NCI-H748 (cell line): ENCODE data around the gene PURA.

Experiments used
- DNase-seq: peaks from one replicate; lab custom pipeline; 2025; ENCODE audit not compliant: unreplicated experiment; lab: John Stamatoyannopoulos, UW

The PURA gene

DNA sequence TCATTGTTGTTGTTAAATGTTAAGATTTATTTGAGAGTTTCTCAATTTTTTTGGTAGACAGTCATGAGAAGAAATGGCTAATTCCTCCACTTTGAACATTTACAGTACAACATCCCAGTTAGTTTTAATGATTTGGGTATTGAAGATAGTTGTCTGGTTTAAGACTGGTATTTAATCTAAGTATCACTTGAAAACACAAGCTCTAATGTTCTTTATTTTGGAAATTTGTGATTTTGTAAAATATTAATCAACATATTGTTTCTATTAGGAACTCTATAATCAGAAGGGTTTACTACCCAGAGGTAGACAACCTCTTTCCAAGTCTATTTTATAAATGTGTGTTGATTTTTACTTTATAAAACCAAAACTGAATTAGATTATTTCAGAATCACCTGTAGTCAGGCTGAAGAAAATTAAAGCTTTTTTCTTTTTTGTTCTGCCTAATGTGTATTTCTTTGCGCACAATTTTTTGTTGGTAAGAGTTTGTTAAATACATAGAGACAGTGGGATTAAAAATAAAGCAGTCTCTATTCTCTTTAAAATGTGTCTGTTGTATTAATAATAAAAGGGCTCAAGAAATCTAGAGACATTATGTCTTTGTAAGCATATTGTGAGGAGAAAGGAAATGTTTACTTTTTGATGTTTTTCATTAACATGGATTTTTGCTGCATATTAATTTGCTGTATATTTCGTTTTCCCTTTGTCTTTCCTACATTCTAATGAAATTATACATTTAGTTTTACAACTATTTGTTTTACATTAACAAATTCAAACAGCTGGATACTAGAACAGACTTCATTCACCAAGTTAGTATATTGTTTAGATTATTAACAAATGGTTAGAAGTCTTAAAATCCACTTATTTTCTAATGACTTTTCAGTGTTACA lies 3.9 kb upstream of the PURA start:
- no peak for DNase-seq

GRCh38 chr5:140110646-140110957 lies 3.3 kb upstream of the PURA start:
- DNase-seq: no peak

DNA sequence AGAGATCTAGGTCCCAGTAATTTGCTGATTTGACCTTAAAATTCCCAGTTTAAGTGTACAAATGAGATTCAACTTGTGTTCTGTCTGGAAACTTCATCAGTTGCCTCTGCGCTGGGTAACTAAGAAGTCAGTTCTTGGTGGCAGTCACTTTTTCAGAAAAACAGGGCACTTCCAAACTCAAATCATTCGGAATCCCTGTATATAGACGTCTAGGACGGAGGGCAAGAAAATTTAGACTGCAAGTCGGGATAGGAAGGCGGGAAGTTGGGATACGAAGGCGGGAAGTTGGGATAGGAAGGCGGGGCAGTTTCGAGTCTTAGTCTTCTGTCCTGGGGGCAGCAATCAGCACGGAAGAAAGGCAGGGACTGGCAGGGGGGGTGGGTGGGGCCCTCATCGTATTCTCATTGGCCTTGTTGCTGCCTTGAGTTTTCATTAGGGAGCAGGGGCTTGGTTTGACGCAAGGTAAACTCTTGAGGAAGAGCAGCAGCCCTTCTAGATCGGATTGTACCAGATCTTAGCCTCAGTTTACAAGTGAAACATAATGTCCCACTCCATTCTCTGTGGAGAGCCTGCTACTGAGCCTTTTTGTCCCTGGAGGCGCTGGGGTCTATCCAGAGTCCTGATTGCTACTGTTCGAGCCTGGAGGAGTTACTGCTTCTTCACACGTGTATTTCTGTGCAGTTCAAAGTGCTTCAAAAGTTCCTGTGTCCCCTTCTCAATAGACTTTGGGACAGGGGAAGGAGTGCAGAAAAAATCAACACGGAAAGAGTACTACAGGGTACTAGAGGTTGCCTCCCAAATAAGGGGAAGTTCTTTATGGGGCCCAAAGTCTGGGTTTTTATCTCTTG lies 2.7 kb upstream of the PURA start:
- DNase-seq: no peak

GRCh38 chr5:140111859-140112551 lies 1.9 kb upstream of the PURA start:
- no peak for DNase-seq

- DNase-seq: no peak
Measured at GRCh38 chr5:140112685-140113179, 1.2 kb upstream of the PURA start.

GRCh38 chr5:140113180-140113698 lies 670 bp upstream of the PURA start:
- DNase-seq: peak; percentile 31

DNA sequence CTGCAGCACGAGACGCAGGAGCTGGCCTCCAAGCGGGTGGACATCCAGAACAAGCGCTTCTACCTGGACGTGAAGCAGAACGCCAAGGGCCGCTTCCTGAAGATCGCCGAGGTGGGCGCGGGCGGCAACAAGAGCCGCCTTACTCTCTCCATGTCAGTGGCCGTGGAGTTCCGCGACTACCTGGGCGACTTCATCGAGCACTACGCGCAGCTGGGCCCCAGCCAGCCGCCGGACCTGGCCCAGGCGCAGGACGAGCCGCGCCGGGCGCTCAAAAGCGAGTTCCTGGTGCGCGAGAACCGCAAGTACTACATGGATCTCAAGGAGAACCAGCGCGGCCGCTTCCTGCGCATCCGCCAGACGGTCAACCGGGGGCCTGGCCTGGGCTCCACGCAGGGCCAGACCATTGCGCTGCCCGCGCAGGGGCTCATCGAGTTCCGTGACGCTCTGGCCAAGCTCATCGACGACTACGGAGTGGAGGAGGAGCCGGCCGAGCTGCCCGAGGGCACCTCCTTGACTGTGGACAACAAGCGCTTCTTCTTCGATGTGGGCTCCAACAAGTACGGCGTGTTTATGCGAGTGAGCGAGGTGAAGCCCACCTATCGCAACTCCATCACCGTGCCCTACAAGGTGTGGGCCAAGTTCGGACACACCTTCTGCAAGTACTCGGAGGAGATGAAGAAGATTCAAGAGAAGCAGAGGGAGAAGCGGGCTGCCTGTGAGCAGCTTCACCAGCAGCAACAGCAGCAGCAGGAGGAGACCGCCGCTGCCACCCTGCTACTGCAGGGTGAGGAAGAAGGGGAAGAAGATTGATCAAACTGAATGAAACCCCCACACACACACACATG lies 654 bp downstream of the PURA start:
- peak; percentile 80 for DNase-seq

DNA sequence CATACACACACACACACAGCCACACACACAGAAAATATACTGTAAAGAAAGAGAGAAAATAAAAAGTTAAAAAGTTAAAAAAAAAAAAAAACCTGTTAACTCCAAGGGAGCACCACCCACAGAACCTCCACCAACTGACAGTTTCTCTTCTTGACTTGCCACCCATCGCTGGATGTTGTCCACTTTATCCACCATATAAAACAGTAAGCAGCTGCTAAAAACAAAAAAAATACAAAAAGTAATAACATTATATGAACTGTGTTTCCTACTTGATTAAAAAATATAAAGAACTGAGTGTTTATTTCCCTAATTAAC lies 1.2 kb downstream of the PURA start:
- DNase-seq: no peak

DNA sequence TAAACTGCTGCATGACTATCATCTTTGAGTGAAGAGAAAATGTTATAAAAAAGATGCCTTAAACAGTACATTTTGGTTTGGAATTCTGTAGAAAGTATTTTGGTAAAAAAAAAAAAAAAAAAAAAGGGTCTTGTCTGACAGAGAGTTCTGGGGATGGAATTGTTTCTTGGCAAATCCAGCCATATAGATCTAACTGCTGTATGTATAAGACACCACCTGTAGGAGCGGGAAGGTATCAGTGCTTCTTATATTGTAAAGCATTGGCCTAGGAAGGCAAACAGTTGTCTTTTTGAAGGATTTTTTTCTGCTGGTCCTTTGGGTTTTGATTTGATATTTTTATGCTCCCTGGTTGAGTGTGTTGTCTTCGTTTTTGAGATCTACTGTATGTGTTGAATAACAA lies 2.8 kb downstream of the PURA start:
- DNase-seq: no peak

DNA sequence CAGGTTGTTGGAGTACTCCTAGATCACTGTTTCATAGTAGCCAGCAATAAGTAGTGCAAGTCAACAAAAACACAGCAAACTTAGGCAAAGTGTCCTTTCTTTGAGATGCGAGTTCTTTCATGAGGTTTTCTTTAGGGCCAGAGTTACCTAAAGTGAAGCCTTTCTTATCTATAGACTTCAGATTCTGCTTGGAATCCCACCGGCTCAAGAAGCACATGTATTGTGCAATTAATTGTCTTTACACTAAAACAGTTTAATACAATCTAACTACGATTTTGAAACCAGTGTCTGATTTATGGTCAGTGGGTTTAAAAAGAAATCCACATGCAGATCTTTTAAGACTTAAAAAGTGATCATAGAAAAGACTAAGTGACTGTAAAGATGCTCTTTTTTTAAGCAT lies 3.6 kb downstream of the PURA start:
- no peak for DNase-seq

- no peak for DNase-seq
Measured at GRCh38 chr5:140118302-140118936, 4.5 kb downstream of the PURA start.

GRCh38 chr5:140125637-140126036 lies 11.7 kb downstream of the PURA start, which contains the start of gene IGIP:
Gene IGIP, plus strand, starts transcription at chr5:140125937. Its CDS starts 2,540 bp downstream, at chr5:140128477.
- no peak for DNase-seq

DNA sequence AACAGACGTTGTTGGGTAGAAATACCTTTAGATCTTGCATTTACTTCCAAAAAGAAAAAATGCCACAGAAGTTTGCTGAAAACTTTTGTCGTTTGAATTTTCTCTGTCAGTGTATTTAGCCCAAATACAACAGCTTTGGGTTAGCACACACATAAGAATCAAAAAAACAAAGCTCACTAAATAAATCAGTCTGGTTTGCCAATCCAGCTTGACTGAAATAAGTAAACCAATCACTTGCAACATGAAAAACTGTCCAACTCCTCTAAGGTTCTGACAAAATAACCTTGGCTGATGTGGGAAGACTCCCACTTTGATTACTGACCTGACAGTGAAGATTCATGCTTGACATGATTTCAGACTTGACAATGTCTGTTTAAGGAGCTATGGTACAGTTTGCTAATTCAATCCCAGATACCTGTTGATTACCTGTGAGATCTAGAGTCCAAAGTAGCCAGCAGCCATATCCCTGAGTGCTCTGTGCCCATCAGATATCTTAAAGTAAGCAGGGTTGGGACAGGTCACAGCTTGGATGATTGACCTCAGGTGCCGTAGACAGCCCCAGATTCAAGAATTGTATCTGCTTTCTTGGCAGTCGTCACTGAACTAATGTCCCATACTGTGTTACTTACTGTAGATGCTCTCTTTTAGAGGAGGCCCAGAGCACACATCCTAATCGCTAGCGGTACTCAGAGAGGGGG lies 12.6 kb downstream of the PURA start:
- no peak for DNase-seq

GRCh38 chr5:140128376-140128775 lies 14.5 kb downstream of the PURA start:
- no peak for DNase-seq

- no peak for DNase-seq
Measured at GRCh38 chr5:140130949-140131733, 17.2 kb downstream of the PURA start.

DNA sequence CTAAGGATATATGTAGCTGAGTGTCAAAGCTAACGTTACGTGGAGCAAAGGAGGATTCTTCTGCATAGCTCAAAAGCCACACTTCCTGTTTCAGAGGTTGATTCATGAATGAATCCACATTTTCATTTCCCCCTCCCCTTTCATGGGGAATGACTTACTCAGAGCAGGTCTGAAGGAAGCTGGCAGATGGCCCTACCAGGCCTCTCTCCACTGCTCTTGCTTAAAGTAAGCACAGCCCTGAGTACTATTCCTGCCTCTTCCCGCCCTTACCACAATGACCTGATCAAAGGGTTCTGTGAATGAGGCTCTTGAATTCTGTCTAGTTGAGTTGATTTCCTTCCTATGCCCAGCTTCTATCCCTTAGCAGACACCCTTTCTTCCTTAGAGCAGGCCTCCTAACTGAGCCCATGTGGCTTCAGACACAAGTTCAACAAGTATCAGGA lies 18.1 kb downstream of the PURA start:
- DNase-seq: no peak

DNA sequence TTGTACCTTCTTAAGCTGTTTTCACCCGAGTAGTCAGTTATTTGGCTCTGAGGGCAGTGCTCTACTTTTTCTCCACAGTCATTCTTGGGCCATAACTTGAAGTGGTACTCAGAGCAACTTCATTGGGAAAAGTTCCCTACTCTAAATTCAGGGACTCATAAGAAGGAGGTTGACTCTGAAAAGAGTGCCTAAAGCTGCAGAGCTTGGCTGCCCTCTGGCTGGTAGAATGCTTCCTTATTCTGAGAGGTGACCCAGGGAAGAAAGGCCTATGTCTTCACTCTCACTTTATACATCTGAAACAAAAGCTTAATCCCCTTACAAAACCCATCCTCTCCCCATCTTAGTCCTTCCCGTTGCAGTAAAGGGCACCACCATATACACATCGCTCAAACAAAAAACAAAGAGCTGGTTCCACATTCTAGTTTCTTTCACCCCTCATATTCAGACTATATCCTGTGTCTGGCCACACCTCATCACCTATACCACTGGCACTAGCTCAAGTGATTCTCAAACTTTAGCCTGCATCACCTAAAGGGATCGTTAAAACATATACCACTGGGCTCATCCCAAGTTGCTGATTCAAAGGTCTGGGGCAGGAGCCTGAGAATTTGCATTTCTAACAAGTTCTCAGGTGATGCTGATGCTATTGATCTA lies 19.7 kb downstream of the PURA start:
- DNase-seq: no peak
